ENCODE results near the gene NRDE2.
"Not testable (repeated sequence)": the region's sequence is repeated elsewhere in the genome, so short reads cannot be mapped to it uniquely, and the experiment has no call there.

Gene NRDE2

DNA sequence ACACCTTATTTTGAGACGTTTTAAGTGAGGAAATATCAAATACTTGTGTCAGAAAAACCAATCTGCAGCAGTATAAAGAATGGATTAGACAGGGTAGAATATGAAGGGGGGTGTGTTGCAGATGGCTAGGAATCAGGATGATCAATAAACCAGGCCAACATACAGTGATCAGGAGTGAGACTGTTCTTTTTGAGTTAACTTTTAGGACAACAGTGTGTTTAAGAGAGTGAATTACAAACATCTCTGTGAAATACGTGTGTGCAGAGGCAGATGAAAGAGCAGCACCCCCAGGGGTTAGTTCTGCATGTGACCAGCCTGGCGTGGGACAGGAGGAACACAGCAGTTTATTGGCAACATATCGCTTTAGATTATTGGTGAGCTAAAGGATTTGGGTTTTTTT lies 10.6 kb upstream of the NRDE2 start:
- DNase-seq = no peak

DNA sequence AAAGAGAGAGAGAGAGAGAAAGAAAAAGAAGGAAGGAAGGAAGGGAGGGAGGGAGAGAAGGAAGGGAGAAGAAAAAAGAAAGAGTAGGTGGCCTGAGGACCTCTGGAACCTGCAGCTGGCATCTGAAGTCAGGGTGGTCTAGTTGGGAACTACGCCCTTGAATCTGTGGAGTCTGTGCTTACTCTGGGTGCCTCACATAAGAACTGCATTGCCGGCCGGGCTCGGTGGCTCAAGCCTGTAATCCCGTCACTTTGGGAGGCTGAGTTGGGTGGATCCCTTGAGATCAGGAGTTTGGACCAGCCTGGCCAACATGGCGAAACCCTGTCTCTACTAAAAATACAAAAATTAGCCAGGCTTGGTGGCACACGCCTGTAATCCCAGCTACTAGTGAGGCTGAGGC lies 10.0 kb upstream of the NRDE2 start:
- no peak for DNase-seq

DNA sequence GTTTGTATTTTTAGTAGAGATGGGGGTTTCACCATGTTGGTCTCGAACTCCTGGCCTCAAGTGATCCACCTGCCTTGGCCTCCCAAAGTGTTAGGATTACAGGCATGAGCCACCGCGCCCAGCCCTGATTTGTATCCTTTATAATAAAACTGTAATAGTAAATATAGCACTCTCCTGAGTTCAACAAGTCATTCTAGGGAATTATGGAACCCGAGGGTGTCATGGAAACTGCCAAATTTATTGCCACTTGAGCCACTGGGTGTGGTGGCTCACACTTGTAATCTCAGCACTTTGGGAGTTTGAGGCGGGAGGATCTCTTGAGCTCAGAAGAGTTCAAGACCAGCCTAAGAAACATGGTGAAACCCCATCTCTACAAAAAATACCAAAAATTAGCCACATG lies 9.5 kb upstream of the NRDE2 start:
- not testable (repeated sequence) for DNase-seq

DNA sequence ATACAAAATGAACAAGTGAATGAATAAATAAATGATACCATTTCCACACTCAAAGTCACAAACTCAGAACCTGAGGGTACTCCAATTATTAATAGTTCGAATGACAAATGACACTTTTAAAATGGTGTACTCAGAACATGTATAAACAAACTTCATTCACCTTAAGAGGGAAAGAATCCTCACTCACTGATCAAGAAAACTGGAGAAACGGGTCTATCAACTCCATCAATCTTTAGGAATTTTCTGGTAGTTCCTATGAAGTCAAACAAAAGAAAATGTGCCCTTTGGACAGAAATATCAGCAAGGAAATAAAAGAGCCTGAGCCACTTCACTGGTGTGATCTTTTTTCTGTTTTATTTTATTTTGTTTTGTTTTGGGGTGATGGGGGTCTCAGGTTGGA lies 5.2 kb upstream of the NRDE2 start:
- DNase-seq = no peak

DNA sequence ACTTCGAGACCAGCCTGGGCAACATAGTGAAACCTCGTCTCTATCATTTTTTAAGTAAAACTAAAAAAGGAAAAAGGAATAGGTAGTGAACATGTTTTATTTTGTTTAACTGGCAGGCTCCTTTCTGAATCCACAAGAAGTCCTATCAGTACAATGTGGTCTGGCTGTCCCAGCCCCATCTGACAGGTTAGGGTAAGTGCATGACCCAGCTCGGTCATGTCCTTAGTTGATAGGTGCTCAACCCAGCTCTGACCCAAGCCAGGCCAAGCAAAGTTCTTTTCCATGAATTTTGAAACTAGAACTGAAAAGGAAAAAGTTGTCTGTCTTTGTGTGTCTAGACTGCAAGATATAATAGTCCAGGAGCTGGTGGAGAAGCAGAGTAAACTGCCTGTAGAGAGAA lies 4.7 kb upstream of the NRDE2 start:
- DNase-seq = no peak

DNA sequence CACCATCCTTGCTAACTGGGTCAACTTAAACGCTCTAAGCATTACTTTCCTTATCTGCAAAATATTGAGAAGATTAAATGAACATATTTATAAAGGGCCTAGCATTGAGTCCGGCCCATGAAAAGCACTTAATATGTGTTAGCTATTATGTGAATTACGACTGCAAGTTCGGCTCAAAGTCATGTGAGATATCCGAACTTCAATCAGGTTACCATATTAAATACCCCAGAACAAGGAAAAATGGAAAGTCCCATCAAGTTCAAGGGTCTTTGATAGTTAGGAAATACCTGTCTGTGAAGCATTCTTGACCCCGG lies 487 bp upstream of the NRDE2 start:
- no peak for DNase-seq

DNA sequence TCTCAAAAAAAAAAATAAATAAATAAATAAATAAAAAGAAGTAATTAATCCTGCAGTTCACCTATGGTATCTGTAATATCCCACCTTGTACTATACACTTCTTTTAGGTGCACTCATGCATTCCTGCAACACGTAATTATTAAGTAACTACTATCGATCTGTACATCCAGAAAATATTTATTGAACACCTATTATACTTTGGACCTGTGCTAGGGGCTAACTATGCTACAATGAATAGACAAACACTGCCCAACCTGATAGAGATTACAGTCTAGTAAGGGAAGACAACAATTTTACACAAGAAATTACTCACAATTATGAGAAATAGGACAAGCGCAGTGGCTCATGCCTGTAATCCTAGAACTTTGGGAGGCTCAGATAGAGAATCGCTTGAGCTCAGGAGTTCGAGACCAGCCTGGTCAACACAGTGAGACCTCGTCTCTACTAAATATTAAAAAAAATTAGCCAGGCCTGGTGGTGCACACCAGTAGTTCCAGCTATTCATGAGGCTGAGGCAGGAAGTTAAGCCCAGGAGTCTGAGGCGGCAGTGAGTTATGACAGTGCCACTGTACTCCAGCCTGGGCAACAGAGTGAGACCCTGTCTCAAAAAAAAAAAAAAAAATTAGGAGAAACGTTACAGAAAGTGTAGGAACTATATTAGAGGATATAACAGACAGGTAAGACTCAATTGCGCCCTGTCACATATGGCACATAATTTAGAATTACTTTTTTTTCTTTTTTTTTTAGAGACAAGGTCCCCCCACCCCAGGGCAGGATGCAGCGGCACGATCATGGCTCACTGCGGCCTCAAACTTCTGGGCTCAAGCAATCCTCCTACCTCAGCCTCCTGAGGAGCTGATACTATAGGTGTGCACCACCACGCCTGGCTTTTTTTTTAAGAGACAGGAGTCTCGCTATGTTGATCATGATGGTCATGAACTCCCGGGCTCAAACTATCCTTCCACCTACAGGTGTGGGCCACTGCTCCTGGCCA lies 1.2 kb downstream of the NRDE2 start:
- DNase-seq = no peak

DNA sequence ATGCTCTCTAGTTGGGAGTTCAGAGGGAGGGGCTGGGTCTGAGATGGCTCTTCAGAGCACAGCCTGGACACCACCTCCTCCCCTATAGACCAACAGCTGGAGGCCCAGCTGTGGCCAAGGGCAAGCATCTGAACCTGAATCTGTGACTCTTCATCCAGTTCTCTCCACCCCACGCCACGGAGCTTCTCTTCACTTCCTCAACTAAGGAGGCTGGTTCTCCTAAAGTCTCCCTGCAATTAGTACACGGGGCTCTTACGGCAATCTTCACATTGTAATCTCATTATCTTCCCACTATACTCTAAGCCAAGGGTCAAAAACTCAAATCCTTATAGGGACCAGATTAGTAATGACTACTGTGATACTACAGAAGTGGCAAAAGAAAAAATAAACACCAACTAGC lies 9.8 kb downstream of the NRDE2 start:
- no peak for DNase-seq

DNA sequence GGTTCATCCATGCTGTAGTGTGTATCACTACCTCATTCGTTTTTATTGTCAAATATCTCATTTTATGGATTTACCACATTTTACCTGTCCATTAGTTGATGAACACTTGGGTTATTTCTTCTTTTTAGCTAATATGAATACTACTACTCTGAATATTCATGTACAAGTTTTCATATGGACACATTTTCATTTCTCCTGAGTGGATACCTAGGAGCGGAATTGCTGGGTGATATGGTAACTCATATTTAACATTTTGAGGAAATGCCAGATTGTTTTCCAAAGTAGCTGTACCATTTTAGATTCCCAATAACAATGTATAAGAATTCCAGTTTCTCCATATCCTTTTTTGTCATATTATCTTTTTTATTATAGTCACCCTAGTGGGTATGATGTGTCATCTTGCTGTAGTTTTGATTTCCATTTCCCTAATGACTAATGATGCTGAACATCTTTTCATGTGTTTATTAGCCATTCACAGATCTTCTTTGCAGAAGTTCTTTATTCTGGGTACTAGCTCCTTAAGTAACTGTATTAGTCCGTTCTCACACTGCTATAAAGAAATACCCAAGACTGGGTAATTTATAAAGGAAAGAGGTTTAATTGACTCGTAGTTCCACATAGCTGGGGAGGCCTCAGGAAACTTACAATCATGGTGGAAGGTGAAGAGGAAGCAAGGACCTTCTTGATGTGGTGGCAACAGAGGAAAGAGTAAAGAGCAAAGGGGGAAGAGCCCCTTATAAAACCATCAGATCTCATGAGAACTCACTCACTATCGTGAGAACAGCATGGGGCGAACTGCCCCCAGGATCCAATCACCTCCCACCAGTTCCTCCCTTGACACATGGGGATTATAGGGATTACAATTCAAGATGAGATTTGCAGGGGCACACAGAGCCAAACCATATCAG lies 11.9 kb downstream of the NRDE2 start:
- no peak for DNase-seq

DNA sequence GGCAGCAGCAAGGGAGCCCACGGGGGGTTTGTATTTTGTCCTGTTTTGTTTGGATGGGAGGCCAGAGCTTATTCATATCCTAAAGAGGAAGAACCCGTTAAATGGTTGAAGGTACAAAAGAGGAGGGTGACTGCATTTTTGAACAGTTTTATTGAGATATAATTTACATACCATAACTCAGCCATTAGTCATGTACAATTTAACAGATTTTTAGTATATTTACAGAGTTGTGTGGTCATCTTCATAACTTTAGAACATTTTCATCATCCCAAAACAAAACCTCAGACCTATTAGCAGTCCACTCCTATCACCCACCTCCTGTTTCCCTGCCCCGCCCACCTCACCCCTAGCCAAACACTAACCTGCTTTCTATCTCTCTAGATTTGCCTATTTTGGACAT lies 12.6 kb downstream of the NRDE2 start:
- DNase-seq = no peak

DNA sequence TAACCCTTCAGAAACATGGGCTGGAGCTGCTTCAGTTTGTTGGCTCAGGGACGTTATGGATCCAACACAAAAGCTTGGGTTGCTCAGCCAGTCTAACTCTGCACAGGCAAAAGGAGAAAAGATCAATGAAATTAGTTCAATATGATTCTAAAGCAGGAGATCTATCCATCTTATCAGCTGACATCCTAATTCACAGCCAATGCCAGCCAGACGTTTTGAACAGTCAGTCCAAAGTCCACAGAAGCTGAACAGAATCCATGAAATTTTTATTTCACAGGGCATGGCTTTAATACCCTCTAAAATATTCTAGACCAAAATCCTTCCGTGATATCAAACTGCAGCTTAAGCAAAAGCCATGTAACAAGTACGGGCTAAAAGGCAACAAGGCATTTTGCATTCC lies 13.7 kb downstream of the NRDE2 start:
- no peak for DNase-seq

DNA sequence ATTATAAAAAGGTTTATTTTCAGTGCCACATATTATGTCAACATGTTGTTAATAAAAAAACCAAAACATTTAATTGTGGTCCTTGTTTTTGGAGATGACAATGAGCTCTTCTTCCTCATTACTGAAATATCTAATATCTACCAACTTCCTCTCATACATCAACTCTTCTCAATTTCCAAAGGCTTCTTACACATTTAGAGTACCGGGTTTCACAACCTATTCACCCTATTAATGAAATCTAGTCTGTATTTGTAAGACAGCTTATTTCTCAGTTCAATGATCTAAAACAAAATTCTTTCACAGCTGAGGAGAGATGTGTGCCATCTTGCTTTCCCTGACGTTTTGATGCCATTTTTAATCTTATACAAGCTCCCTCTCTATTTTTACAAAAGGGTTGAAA lies 14.5 kb downstream of the NRDE2 start:
- no peak for DNase-seq

DNA sequence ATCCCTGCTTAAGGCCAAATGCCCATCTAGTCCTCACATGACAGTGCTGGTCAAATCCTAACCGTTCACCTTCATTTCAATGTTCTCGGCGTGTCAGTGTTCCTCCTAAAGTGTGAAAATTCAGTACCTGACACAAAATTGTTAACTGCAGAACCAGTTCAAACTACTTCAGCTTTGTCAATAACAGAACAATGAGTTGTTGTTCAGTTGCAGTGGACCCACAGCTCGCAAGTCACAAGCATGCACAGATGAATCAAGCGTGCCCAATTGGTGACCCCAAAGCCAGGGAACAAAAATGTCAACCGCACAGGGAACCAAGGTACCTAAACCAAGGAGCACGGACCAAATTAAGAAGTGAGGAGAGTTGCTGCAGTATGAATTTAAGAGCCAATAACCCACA lies 23.2 kb downstream of the NRDE2 start:
- no peak for DNase-seq

DNA sequence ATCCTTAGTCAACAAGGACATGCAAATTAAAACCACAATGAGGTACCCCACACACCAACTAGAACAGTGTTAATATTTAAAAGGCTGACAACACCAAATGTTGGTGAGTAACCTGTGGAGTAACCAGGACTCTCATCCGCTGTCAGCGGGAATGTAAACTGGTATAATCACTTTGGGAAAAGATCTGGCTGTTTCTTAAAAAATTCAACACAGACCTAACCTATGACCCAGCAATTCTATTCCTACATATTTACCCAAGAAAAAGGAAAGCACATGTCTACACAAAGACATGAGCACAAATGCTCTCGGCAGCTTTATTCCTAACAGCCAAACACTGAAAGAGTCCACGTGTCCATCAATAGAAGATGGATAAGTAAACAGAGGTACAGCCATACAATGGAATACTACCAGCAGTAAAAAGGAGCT lies 26.6 kb downstream of the NRDE2 start:
- DNase-seq = no peak

DNA sequence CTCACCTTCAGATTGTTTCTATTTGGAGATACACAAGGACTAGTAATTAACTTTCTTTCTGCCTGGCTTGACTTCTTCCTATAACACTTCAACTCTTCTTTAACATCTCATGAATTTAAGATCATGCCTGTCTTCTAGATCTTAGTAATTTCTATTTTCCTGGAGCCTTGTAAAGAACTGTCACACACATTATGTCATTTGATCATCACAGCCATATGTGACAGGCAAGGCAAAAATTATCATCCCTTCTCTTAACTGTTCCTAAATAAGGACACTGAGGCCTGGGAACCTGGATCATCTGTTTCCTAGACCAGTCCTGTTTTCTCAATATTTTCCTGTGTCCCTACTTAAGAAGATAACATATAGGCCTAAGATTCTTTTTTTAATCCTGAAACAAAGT lies 27.2 kb downstream of the NRDE2 start:
- no peak for DNase-seq

DNA sequence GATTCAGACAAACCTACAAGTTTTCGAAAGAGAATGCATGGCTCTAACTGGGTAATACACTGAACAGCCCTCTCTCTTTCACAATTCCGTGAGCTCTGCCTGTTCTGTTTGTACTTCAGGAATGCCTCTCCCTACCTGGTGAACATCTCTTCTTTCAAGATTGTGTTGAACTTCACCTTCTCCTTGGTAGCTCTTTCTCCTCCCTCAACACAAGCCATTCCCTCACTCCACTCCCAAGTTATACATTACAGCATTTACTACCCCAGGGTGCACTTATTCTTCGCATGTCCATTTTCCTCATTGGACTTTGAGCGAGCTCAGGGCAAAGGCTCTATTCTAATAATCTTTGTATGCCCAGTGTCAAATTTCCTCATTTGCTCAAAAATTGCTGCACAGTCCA lies 28.3 kb downstream of the NRDE2 start:
- no peak for DNase-seq

DNA sequence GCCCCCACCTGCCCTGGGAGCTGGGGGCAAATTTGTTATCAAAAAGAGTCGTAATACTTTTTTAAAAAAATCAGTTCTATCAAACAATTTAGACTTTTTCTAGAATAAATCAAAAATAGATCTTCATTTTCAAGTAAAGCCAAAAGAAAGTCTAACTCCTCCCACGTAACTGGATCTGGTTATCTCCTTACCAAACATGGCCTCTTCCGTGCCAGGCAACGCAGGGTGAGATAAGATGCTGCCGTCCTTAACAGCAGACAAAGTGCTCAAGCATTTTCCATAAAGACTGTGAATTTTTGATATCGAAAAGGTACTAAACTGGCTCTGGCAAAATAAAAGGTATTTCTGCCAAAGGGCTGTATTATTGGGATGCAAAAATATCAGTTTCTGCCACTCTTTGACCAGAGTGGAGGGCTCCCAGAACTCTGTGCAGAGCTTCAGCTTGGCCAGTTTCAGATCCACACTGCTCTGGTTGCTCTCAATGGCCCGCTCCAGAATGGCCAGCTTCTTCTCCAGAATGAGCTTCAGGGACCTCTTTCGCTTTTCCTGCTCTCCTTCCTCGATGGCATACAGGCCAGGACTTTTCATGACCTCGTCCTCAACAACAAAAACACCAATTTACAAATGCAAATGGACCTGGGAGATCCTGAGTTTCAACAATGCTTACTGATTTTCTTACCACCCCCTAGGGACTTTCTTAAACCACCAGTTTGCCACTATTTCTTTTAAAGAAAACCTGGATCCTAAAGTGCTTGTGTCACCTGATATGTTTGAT lies 29.0 kb downstream of the NRDE2 start:
- DNase-seq = no peak

DNA sequence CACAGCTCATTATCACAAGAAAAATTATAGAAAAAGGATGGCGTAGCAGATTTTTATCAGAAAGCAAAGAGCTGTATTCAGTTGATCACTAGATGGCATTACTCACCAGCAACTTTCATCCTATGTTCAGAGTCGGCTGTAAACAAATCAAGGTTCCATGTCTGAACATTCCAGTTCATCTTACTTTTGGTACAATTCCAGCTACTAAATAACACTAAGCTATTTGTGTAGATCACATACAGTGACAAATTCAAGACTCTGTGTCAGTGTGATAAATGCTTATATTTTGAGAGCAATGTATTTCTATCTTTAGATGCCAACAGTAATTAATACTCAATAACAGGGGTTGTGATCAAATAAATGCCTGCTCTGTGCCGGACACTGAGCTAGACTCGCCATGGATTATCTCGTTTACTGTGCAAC lies 30.1 kb downstream of the NRDE2 start:
- no peak for DNase-seq

DNA sequence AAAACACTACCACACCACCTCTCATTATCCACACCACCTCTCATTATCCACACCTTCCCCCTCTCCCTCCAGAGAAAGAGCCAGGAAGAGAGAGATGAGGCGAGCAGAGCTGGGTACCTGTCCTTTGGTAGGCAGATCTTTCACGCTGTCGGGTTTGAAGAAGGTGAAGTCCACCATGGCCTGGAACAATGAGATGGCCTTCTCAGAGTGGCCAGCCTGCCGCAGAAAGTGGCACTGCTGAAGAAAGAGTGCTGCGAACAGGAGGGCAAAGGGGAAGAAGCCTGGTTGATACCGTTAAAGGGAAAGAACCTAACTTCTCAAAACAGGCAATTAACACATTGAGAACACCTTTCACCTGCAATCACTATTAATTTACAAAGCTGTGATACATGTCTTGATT lies 30.6 kb downstream of the NRDE2 start:
- no peak for DNase-seq

DNA sequence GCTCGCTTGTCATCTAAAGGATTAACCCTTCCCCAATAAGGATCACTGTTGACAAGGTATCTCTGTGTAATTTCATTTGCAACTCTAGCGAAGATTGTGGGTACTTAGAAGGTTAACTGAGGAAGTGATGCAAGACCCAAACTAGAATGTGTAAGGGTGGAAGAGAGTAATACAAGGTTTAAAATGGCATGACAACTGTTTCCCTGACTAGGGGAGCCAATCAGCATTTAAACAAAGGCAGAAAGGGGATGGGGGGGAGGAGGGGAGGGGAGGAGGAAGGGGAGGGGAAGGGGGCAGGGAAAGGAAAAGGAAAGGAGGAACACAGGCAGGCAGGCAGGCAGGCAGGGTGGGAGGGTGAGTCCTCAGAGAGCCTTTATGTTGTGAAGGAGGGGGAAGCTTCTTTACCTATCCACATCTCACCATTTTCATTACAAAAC lies 31.1 kb downstream of the NRDE2 start:
- no peak for DNase-seq

DNA sequence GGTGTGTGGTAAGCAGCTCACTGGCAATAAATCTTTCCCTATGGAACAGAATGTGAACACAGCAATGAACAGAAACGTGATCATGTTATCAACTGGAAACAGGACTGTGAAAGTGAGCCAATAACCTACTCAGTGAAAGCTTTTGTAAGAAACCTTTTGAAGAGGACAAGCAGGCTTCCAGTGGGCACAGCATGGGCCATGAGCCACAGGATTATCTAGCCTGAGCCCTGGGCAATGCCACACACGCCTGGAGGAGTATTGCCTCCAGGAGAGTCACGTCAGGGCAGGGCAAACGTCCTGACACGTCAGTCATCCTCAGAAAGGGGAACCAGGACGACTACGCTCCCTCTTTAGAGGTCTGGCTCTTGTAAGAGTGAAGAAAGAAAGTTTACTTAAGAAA lies 32.3 kb downstream of the NRDE2 start:
- DNase-seq = no peak

DNA sequence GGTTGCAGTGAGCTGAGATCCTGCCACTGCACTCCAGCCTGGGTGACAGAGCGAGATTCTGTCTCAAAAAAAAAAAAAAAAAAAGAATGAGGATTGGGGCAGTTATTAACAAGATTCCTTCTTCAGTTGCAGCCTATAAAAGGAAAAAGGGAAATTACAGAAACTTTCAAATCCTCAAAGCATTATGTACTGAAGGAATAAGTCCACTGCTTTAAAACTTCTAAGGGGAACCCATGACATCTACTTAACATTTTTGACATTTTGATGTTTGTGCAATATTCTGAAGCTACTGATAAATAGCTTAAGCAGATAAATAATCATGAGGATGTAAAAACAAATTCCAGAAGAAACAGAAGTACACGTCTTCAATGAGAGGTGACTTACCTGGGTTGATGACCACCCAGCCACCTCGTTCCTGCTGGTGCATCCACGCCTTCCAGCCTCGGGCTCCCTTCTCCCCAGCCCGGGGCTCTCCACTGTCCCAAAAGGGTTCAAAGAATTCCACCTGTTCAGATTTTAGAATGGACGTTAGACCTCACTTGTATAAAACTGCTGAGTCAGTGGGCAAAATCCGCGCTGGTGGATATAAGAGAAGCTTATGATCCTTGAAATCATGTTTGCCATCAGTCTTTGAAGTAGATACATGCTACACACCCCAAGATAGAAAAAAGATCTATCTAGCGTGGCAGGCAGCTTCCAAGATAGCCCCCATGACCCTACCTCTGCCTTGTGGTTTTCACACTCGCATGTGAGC lies 33.7 kb downstream of the NRDE2 start:
- no peak for DNase-seq
